Activated CD4-positive, CD25-positive, alpha-beta regulatory T cell treated with anti-CD3 and anti-CD28 coated beads, Interleukin-2, amount 50 U/mL, for 24 hours (primary cell): ENCODE data around the gene ZNF536.

Source experiments
- ATAC-seq, 2 donors: fragments of 150-1000 bp; cut with Tn5 transposase; one replicate each; pipeline ENCODE4 v1.10.0; 2021; ENCODE audit warnings: mild to moderate bottlenecking in 1 of 2, moderate library complexity in 1 of 2

The ZNF536 gene

DNA sequence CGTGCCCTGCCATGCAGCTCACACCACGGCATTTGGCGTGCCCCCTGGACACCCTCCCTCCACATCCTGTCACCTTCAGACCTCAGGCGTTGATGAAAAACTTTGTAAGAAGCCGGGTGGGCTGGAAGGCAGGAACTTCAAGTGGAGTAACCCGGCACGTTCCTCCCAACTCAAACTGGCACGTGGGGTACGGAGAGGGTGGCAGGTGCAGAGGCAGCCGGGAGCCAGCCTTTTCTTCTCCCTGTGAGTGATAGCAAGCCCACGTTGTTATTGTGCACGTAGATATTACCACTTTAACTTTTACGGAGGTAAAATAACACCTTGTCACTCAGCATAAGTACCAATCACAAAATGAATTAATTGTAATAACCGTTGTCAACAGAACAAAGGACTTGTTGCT lies 198.0 kb downstream of the ZNF536 start:
- ATAC-seq: no peak

DNA sequence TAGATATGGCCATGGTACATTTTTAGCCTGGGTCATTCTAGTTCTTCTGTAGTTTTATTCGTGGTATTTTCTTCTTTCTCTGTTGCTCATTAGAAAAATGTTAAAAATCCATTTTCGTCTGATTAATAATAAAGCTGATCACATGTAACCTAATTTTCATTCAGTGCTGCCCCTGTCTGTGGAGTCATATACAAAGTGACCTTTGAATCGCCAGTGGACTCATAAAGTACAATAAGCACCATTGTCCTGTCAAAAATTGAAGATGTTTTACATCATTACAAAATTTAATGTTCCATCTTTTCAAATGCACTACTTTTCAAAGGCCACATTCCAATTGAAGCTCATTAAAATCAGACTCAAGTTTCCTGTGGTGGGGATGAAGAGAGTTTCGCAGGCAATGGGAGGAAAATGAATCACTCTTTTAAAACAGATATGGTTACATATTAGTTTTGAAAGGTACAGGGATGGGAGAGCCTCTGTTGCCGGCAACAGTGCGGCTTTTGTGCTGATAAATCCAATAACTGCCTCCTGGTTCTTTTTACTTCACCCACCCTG lies 205.4 kb downstream of the ZNF536 start:
- ATAC-seq: no peak

DNA sequence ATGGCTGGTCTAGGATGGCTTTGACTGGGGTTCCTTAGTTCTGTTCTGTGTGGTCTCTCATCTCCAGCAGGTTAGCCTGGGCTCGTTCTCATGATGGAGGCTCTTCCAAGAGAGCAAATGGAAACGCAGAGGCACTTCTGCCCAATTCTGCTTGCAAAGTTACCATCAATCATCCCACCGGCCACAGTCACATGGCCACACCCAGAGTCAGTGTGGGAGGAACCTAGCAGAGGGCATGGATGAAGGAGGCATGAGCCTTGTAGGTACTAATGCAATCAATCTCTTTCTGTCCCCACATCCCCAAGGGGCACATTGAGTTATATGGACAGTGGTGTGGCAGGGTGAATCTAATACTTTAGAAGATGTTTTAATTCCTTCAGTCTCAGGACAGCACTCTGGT lies 207.2 kb downstream of the ZNF536 start:
- ATAC-seq: no peak

DNA sequence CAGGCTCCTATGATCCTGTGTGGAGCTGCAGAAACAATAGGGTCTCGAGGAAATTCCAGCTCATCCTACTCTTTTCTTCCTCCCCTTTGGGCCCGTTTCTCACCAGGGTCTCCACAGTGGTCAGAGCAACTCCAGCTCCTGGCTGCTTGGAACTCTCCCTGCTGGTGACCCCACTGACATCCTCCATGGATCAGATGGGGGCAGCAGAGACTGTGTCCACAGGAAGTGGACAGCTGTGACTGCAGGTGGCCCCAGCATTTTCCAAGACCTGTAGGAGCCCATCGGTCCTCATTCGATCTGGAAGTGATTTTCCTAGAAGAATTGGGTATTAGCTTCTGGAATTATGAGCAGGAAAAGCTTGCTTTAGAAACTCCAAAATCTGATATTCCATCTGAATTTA lies 208.5 kb downstream of the ZNF536 start:
- ATAC-seq: no peak

DNA sequence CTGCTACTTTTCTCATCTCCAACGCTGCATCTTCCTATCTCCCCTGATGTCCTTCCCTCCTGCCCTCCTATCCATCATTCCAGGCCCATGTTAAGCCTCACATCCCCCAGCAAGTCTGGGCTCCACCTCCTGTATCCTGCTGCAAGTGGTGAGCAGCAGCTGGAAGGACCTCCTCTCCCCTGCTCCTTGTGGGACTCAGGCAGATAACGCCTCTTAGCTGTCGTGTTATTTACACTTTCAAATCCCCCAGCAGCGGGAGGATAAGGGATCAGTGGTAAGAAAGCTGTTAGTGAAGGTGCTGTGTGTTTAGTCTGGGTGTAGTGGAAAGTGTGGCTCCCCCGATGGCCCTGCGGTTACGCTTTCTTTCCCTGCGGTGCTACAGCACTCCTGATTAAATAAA lies 211.9 kb downstream of the ZNF536 start:
- no peak for ATAC-seq

DNA sequence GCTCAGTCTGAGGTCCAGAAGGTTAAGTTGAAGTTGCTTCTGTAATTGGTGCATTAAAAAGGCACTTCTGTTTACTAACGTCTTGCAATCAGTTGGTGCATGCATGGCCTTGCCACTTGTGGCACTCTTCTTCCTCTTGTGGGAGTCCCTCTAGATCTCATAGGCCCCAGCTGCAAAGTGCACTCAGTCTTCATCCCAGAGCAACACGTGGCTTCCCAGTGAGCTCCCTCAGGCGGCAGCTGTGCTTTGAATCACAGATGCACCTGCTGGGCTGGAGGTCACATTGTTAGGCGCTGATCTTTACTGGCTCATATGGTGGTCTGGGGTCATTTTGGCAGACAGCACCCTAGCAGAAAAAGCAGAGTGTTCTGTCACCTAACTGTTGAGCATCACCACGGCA lies 215.7 kb downstream of the ZNF536 start:
- ATAC-seq: no peak

DNA sequence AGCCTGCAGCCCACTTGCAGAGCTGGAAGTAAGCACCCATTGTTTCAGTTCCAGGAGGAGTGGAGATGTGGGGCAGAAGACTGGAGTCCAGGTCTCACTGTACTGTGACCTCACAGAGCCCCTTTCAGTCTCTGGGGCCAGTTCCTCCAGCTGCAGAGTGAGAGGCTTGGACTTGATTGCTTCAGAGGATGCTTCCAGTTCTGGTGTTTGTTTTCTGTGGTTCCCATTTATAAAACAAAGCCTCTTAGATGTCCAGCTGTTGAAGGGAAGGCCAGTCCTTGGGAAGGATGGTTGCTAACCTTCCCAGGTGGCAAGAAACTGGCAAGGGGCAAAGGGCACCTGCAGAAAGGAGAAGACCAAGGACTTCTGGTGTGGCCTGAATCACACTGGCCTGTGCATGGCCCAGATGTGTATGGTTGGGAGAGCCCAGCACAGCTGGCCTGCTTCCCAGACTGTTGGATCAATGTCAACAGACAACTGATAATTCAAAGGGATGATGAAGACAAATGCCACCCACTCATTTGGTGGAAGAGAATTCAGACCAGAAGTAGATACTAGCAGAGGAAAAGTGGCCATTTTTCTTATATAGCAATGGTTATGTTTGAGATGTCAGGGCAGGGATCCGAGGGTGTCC lies 218.5 kb downstream of the ZNF536 start:
- ATAC-seq: no peak

DNA sequence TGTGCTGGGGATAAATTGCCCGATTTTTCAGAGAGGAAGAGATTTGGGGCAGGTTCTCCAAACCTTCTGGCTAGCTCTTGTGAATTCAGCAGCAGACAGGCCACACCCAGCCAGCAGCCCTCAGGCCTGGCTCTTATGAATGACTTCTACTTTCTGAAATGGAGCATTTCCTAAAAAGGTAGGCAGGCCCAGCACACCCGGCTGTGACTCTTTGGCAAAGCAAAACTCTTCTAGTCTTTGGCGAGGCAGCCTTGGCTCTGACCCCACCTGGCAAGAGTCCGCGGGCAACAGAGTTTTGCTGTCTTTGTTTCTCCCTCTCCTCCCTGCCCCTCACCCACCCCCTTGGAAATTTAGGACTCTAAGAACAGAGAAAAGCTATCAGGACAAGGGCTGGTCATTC lies 221.2 kb downstream of the ZNF536 start:
- ATAC-seq: no peak

DNA sequence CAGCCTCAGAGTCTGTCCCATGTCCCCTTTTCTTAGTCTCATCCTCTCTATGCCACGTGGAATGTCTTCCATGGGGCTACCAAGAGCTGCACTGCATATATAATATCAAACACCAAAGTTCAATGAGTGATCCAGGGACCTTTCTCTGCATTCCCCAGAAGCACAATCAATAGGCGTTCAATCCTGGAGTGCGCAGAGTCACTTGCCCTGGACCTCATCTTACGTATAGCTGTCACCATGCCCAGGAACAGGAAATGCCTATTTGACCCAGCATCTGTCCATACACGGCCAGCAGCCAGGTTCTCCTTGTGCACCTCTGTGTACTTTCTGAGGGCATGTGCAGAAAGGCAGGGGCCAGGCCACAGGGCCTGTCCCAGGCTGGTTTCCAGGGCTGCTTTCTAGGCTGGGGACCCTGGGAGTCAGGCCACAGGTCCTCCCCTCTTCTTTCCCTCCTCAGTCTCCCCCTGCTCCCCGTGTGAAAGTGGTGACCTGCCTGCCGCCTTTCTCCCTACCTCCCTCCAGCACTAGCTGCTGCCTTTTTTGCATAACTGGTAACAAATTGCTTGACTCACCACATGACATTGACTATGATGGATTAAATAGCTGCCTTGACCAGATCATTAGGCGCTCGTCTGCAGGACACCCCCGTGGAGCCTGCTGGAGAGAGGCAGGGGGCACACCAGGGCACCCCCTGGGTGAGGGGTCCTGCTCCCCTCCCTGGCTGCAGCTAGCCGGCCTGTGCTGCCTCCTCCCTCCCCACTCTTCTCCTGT lies 222.0 kb downstream of the ZNF536 start:
- ATAC-seq: no peak

DNA sequence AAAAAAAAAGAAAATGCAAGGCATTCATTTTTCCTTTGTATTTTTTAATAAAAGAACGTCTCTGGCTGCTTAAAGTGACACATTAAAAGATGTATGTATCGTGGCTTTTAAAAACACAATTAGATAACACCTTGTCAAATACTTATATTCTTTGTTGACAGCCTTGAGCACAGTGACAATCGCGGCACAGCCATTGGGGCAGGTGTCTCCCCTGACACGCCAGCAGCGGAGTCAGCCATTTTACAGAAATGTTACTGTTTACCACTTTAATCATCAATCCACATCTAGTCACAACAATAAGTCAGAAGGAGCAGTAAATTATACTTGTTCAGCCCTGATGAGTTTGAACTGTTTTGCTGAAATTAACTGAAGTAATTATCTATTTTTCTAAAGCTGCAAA lies 224.1 kb downstream of the ZNF536 start:
- ATAC-seq: no peak

DNA sequence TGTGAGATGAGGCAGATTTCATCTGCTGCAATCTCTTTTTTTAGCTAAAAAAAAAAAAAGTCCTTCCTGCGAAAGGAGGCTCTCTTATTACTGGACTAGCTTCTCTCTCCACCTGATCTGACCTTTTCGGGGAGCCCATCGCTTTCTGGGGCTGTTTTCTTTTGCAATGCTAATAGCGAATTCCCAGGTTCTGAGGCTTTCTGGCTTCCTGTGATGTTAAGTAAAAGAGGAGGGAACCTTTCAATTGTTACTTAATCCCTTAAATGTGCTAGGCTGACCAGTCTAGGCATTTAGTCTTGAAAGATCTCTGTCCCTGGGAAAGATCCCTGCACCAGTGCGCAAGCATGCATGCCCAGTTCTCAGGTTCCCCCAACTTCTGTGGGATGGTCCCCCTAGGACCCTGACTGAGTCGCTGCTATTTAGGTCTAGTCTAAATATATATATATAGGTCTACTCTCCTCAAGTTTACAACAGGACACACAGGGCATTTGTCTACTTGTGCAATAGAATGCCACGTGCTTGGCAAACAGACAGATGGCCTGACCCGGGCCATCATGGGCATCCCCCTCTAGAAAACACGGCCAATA lies 224.7 kb downstream of the ZNF536 start:
- ATAC-seq: no peak

DNA sequence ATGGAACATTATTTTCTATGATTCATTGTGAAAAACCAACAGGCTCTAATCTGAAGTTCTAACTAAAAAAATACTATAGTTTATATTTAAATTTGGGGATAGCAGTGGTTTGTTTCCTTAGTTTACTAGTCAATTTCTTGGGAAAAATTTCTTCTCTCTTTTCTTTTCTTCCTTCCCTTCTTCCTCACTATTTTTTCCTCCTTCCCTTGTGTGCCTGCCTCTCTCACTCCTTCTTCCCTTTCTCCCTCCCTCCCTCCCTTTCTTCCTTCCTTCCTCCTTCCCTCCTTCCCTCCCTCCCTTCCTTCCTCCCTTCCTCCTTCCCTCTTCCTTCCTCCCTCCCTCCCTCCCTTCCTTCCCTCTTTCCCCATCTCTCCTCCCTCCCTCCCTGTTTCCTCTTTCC lies 226.5 kb downstream of the ZNF536 start:
- no peak for ATAC-seq

DNA sequence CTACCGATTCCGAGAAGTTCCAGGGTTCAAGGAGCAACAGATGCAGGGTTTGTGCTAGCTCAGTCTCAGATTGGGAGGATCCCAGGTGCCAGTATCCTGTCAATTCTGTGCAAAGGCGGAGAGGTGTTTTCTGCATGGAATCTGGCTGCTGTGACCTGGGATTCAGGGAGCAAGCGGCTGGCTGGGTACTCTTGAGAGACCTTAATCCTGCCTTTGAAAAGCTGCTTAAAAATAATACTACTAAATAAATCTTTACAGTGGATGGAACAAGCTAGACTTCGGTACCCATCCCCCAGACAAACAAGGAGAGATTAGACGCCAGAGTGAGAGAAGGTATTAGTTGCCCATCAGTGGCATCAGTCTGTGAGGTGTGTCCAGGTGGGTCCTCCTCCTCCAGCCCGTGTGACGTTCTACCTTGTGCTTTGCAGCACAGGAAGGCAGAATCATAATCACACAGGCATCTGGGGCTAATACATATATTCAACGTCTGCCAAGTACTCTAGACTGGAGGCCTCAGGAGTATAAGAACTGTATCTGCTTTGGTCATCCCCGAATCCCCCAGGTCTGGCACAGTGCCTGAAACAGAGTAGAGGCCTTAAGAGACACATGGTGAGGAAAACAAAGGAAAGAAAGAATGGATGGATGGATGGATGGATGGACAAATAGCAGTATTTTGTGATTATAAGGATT lies 230.6 kb downstream of the ZNF536 start:
- no peak for ATAC-seq

DNA sequence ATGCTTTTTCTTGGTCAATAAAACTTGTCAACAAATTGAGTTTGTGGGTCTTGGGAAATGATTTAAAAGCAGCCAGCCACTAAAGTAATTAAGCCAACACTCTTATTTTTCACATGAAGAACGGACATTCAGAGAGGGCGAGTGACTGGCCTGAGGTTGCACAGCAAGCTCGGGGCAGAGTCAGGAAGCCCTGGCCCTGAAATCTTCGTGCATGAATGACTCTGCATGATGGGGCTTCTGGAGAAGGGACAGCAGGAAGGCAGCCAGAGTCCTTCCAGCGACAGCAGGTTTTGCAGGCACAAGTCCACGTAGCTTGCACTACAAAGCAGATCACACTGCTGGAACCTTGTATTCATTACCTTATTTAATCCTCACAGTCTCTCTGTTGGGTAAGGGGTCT lies 232.5 kb downstream of the ZNF536 start:
- no peak for ATAC-seq

DNA sequence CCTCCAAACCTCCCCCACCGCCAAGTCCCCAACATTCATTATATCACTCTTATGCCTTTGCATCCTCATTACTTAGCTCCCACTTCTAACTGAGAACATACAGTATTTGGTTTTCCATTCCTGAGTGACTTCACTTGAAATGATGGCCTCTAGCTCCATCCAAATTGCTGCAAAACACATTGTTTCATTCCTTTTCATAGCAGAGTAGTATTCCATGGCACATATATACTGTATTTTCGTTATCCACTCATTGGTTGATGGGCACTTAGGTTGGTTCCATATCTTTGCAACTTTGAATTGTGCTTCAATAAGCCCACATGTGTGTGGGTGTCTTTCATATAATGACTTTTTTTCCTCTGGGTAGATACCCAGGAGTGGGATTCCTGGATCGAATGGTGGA lies 233.1 kb downstream of the ZNF536 start:
- ATAC-seq: no peak

DNA sequence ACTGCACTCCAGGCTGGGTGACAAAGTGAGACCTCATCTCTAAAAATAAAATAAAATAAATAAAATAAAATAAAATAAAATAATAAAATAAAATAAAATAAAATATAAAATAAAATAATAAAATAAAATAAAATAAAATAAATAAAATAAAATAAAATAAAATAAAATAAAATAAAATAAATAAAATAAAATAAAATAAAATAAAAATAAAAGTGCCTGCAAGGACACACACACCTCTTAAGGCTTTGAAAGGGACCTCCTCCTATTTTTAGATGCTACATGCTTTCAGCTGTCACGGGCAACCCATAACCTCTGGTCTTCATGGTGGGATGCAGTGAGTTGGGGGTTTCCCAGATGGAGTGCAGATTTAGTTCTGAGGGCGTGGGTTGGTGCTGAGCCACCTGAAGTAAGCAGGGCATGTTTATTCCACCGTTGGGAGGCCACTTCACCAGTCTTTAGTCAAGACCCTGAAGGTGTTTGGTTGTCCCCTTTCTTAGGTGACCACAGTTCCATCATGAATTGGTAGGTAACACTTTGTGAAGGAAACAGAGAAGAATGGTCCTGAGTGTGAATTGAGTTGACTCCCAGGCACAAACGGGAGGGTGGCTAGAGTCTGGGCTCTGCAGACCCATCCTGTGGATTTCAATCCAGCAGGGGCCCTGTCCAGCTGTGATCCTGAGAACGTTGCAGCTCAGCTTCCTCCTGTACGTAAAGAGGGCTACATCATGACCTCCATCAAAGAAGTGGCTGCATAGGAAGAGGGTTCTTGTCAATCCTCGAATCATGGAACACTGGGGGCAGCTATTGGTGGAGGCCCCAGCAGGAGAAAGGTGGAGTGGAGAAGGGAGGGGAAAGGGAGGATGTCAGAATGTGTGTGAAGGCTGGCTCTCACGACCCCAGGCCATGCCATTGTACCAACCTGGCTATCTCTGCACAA lies 234.2 kb downstream of the ZNF536 start:
- ATAC-seq: no peak
